HepG2 (cell line): ENCODE results near the gene PAPPA2. TPM values are rescaled to one million over a fixed set of nuclear protein-coding genes. Genes with fewer than 3 reads are reported as not detected.

Experiments used
- ATAC-seq: fragments of 200-7000 bp; cut with Tn5 transposase; 3 replicates; pipeline ENCODE4 v1.9.1; 2020; ENCODE audit warnings: mild to moderate bottlenecking, moderate library complexity
- BruUV-seq: library from RNA; stranded (reverse); fragments of 400-500 nt; replicated peaks from 2 replicates; lab custom pipeline; 2021; lab: Mats Ljungman, UMichigan
- CTCF ChIA-PET: fragments of 300-600 bp; formaldehyde crosslinking; extraction: SDS; loops from one replicate; lab custom pipeline; 2021; ENCODE audit warnings: low total read pairs, inconsistent platforms, low intra/inter-chr PET ratio; lab: Yijun Ruan, JAX
- POLR2A ChIA-PET: fragments of 350-600 bp; sonication (Branson Sonifier 250); formaldehyde crosslinking; loops from one replicate; lab custom pipeline; 2020; ENCODE audit warnings: antibody characterized with exemption, inconsistent platforms; lab: Yijun Ruan, JAX
- DNase-seq: peaks from one replicate; pipeline ENCODE4 v3.0.0-alpha.2; 2015; ENCODE audit warnings: low spot score
- FAIRE-seq: peaks from 3 replicates; lab custom pipeline; 2011; peaks lifted over from hg19 to GRCh38; lab: Jason Lieb, UNC
- H2AFZ ChIP-seq: one replicate; pipeline ENCODE4 v1.6.1; 2011; ENCODE audit warnings: low read length, inconsistent platforms
- H3K27ac ChIP-seq: fragments of 300-600 bp; 3 replicates; pipeline ENCODE4 v1.8.0; 2011; ENCODE audit warnings: mixed run types, mild to moderate bottlenecking, mixed read lengths, low read length, inconsistent platforms; ENCODE audit not compliant: insufficient read depth; ENCODE audit errors: extremely low read length
- H3K27me3 ChIP-seq, 2 experiments: fragments of 200-600 bp in 1 of 2; 2 replicates in 1 of 2; 3 replicates in 1 of 2; pipeline versions ENCODE4 v1.6.0 to v1.8.0; 2011; ENCODE audit warnings: low read length in 2 of 2, mild to moderate bottlenecking in 2 of 2, moderate library complexity in 2 of 2, inconsistent platforms in 1 of 2; ENCODE audit not compliant: insufficient read depth in 2 of 2, control insufficient read depth in 1 of 2
- H3K36me3 ChIP-seq, 2 experiments: fragments of 200-600 bp in 1 of 2; replicated peaks in 1 of 2; 2 replicates in 1 of 2; 3 replicates in 1 of 2; pipeline versions ENCODE4 v1.5.1 to v1.8.0; 2011; ENCODE audit warnings: low read length in 2 of 2, inconsistent platforms in 1 of 2; ENCODE audit not compliant: insufficient read depth in 2 of 2, control insufficient read depth in 1 of 2
- H3K4me1 ChIP-seq: 2 replicates; pipeline ENCODE4 v1.5.1; 2012; ENCODE audit warnings: low read length, inconsistent platforms; ENCODE audit not compliant: insufficient read depth
- H3K4me2 ChIP-seq: 2 replicates; pipeline ENCODE4 v1.6.0; 2011; ENCODE audit warnings: low read depth, low read length, inconsistent platforms
- H3K4me3 ChIP-seq, 3 experiments: fragments of 200-600 bp in 1 of 3; sonication (generic), shearing (Covaris generic) in 1 of 3; replicated peaks in 1 of 3; 2 replicates each; pipeline ENCODE4 v1.5.1; 2011 to 2016; ENCODE audit warnings: low read length in 3 of 3, inconsistent platforms in 2 of 3, low read depth in 2 of 3, mild to moderate bottlenecking in 2 of 3, control low read depth in 1 of 3, mixed read lengths in 1 of 3; ENCODE audit not compliant: insufficient read depth in 1 of 3
- H3K79me2 ChIP-seq: one replicate; pipeline ENCODE4 v1.6.1; 2011; ENCODE audit warnings: low read length, inconsistent platforms; ENCODE audit not compliant: insufficient read depth
- H3K9ac ChIP-seq: 2 replicates; pipeline ENCODE4 v1.6.0; 2011; ENCODE audit warnings: mild to moderate bottlenecking, low read depth, low read length, inconsistent platforms; ENCODE audit not compliant: insufficient read depth
- H3K9me3 ChIP-seq: 2 replicates; pipeline ENCODE4 v1.5.1; 2012; ENCODE audit warnings: mild to moderate bottlenecking, low read length
- H4K20me1 ChIP-seq: 2 replicates; pipeline ENCODE4 v1.6.0; 2011; ENCODE audit warnings: inconsistent platforms, mild to moderate bottlenecking, low read length, moderate library complexity; ENCODE audit not compliant: insufficient read depth
- MAF1 ChIP-seq: sonication (generic); formaldehyde crosslinking; IDR thresholded peaks from 2 replicates; pipeline ENCODE4 v1.5.0; 2020; ENCODE audit warnings: missing genetic modification reagents, borderline replicate concordance
- MTF1 ChIP-seq: sonication (generic); formaldehyde crosslinking; IDR thresholded peaks from 2 replicates; pipeline ENCODE4 v1.5.0; 2020; ENCODE audit warnings: missing genetic modification reagents
- NFIB ChIP-seq: sonication (generic); formaldehyde crosslinking; IDR thresholded peaks from 2 replicates; pipeline ENCODE4 v1.9.0; 2021; ENCODE audit warnings: missing genetic modification reagents, mild to moderate bottlenecking, borderline replicate concordance
- ZFYVE20 ChIP-seq: sonication (generic); formaldehyde crosslinking; IDR thresholded peaks from 2 replicates; pipeline ENCODE4 v1.8.0; 2023; ENCODE audit warnings: low read depth, mild to moderate bottlenecking, moderate library complexity, missing genetic modification reagents, borderline replicate concordance
- ZKSCAN8 ChIP-seq: IDR thresholded peaks from 2 replicates; pipeline ENCODE4 v1.6.1; 2016; ENCODE audit warnings: borderline replicate concordance, missing genetic modification reagents, missing compliant biosample characterization
- ZNF20 ChIP-seq: sonication (generic); formaldehyde crosslinking; IDR thresholded peaks from 2 replicates; pipeline ENCODE4 v1.4.0; 2020; ENCODE audit warnings: mild to moderate bottlenecking, moderate library complexity, missing genetic modification reagents
- ZNF569 ChIP-seq: sonication (generic); formaldehyde crosslinking; IDR thresholded peaks from 2 replicates; pipeline ENCODE4 v1.5.0; 2020; ENCODE audit warnings: mild to moderate bottlenecking, missing genetic modification reagents, moderate library complexity, borderline replicate concordance
- WGBS: methylation state at CpG from one replicate; pipeline ENCODE4 v1.1.6; 2017; ENCODE audit warnings: low lambda C conversion rate; 5-methylcytosine and 5-hydroxymethylcytosine counted together
- in situ Hi-C: cut with HindIII; loops from 2 replicates; pipeline ENCODE4 v1.10.0; 2017; ENCODE audit warnings: low pct_unique_long_range_greater_than_20kb; ENCODE audit not compliant: extremely low pct_ligation_motif_present
- intact Hi-C: fragments of 100-400 bp; cut with micrococcal nuclease; formaldehyde crosslinking; loops from one replicate; pipeline ENCODE4 v1.10.0; 2022; ENCODE audit not compliant: unreplicated experiment
- polyA plus RNA-seq, 8 experiments: library from polyadenylated mRNA; depleted of rRNA in 3 of 8; stranded (reverse) in 7 of 8; unstranded in 1 of 8; fragments of >200 nt; fragmentation: Illumina TruSeq in 4 of 8; extraction: Trizol in 4 of 8; gene quantifications; 2 replicates each; pipeline versions ENCODE4 v1.2.1 to v1.2.3, GENCODE V29; 2011 to 2016; ENCODE audit warnings: low read depth in 4 of 8, missing spikeins in 1 of 8, mixed read lengths in 1 of 8; ENCODE audit not compliant: insufficient read depth in 1 of 8
- total RNA-seq, 5 experiments: library from RNA; depleted of rRNA; stranded (reverse); fragments of >200 nt; fragmentation: Illumina TruSeq; extraction: Trizol; gene quantifications; 2 replicates each; pipeline ENCODE4 v1.2.3, GENCODE V29; 2016; ENCODE audit warnings: low read depth in 1 of 5
- TF ChIP-seq, protein P1 (sequence below): sonication (generic); formaldehyde crosslinking; conservative IDR thresholded peaks from 2 replicates; pipeline ENCODE4 v1.4.0; 2020; ENCODE audit warnings: missing genetic modification reagents

The PAPPA2 gene
- total and polyA plus RNA-seq, 2 of the 13 experiments (the other 11 are each of a cell fraction or from before 2014, with no cell fraction given) = 0.01 TPM; not detected in 1

GRCh38 chr1:176796583-176796982 lies 333.6 kb downstream of the PAPPA2 start:
- Histone ChIP-seq H2AFZ (no peak overlapping the region), H3K79me2 (no peaks in the 10 kb centered on the region), H3K27me3 (no peaks in the 10 kb centered on the region), H3K4me2 (no peak overlapping the region), H3K36me3 (no peaks in the 10 kb centered on the region), H3K9me3 (no peaks in the 10 kb centered on the region), H3K4me1 (no peaks in the 10 kb centered on the region), H3K4me3 (no peak overlapping the region), H4K20me1 (no peaks in the 10 kb centered on the region), H3K9ac (no peak overlapping the region), H3K27ac (no peak overlapping the region)
- TF ChIP-seq ZNF569 (CRISPR knock-in tag) = no peak
- TF ChIP-seq MTF1 (CRISPR knock-in tag) = no peak
- TF ChIP-seq NFIB = no peak
- no peak for TF ChIP-seq ZNF20 (CRISPR knock-in tag)
- no peak for TF ChIP-seq MAF1 (CRISPR knock-in tag)
- no peak for TF ChIP-seq ZFYVE20 (CRISPR knock-in tag)
- no peak for TF ChIP-seq ZKSCAN8 (CRISPR knock-in tag)
- TF ChIP-seq, protein P1, sequence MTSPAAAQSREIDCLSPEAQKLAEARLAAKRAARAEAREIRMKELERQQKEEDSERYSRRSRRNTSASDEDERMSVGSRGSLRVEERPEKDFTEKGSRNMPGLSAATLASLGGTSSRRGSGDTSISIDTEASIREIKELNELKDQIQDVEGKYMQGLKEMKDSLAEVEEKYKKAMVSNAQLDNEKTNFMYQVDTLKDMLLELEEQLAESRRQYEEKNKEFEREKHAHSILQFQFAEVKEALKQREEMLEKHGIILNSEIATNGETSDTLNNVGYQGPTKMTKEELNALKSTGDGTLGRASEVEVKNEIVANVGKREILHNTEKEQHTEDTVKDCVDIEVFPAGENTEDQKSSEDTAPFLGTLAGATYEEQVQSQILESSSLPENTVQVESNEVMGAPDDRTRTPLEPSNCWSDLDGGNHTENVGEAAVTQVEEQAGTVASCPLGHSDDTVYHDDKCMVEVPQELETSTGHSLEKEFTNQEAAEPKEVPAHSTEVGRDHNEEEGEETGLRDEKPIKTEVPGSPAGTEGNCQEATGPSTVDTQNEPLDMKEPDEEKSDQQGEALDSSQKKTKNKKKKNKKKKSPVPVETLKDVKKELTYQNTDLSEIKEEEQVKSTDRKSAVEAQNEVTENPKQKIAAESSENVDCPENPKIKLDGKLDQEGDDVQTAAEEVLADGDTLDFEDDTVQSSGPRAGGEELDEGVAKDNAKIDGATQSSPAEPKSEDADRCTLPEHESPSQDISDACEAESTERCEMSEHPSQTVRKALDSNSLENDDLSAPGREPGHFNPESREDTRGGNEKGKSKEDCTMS (CRISPR knock-in tag) = no peak
- 0% methylated on average over 1 of the region's 1 CpG for WGBS
- BruUV-seq = no TSS peak
- intact Hi-C loops (no loop called here), in situ Hi-C loops (no loop called here)
- POLR2A ChIA-PET = no interaction called here
- ATAC-seq (no peak), DNase-seq (no peak), FAIRE-seq (no peak)
- CTCF ChIA-PET = no interaction called here
